Smooth muscle cell (in vitro differentiated cells): ENCODE data around the gene LRRC4C. TPM values are rescaled to one million over a fixed set of nuclear protein-coding genes. Genes with fewer than 3 reads are reported as not detected.

Source experiments
- DNase-seq: peaks from one replicate; lab custom pipeline; 2025; ENCODE audit not compliant: unreplicated experiment; lab: John Stamatoyannopoulos, UW
- H2AFZ ChIP-seq: fragments of 200-600 bp; sonication (generic); 2 replicates; pipeline ENCODE4 v1.6.0; 2016; ENCODE audit warnings: antibody characterized with exemption, low read depth, mild to moderate bottlenecking
- H3F3A ChIP-seq: fragments of 200-600 bp; sonication (generic); 2 replicates; pipeline ENCODE4 v1.6.0; 2017; ENCODE audit warnings: antibody characterized with exemption, low read depth
- H3K27ac ChIP-seq: fragments of 200-600 bp; sonication (generic); 2 replicates; pipeline ENCODE4 v1.5.1; 2016; ENCODE audit warnings: low read depth, mild to moderate bottlenecking
- H3K27me3 ChIP-seq: fragments of 200-600 bp; sonication (generic); 2 replicates; pipeline ENCODE4 v1.6.1; 2016; ENCODE audit warnings: low read depth, mild to moderate bottlenecking
- H3K36me3 ChIP-seq: fragments of 200-600 bp; sonication (generic); 2 replicates; pipeline ENCODE4 v1.5.1; 2016; ENCODE audit warnings: low read depth
- H3K4me1 ChIP-seq: fragments of 200-600 bp; sonication (generic); 2 replicates; pipeline ENCODE4 v1.5.1; 2016; ENCODE audit warnings: low read depth
- H3K4me2 ChIP-seq: fragments of 200-600 bp; sonication (generic); 2 replicates; pipeline ENCODE4 v1.6.0; 2016; ENCODE audit warnings: mild to moderate bottlenecking
- H3K4me3 ChIP-seq: fragments of 200-600 bp; sonication (generic); 2 replicates; pipeline ENCODE4 v1.5.1; 2016; ENCODE audit warnings: mild to moderate bottlenecking
- H3K79me2 ChIP-seq: fragments of 200-600 bp; sonication (generic); 2 replicates; pipeline ENCODE4 v1.6.0; 2016; ENCODE audit warnings: low read depth, mild to moderate bottlenecking
- H3K9ac ChIP-seq: fragments of 200-600 bp; sonication (generic); 2 replicates; pipeline ENCODE4 v1.6.0; 2016; ENCODE audit warnings: low read depth
- H3K9me3 ChIP-seq: fragments of 200-600 bp; sonication (generic); replicated peaks from 2 replicates; pipeline ENCODE4 v1.5.1; 2016; ENCODE audit warnings: low read depth
- H4K20me1 ChIP-seq: fragments of 200-600 bp; sonication (generic); 2 replicates; pipeline ENCODE4 v1.6.0; 2016; ENCODE audit warnings: low read depth
- CTCF ChIP-seq: fragments of 200-600 bp; sonication (generic); IDR thresholded peaks from 2 replicates; pipeline ENCODE4 v1.5.1; 2017; ENCODE audit warnings: borderline replicate concordance, mild to moderate bottlenecking, antibody characterized with exemption; ENCODE audit not compliant: insufficient read depth, poor library complexity, severe bottlenecking
- WGBS: methylation state at CpG from one replicate; pipeline ENCODE4 v1.1.7; 2016; ENCODE audit warnings: low lambda C conversion rate; 5-methylcytosine and 5-hydroxymethylcytosine counted together
- polyA plus RNA-seq: library from polyadenylated mRNA; unstranded; fragments of >200 nt; fragmentation: Nextera tagmentation; extraction: Ambion mirVana; gene quantifications from 2 replicates; pipeline ENCODE4 v1.2.1, GENCODE V29; 2016
- total RNA-seq: library from RNA; depleted of rRNA; stranded (reverse); fragments of >200 nt; gene quantifications from 2 replicates; pipeline ENCODE4 v1.2.3, GENCODE V29; 2014

The LRRC4C gene
- total and polyA plus RNA-seq, 2 experiments from 2014 or later: 7.3 to 10.1 TPM

DNA sequence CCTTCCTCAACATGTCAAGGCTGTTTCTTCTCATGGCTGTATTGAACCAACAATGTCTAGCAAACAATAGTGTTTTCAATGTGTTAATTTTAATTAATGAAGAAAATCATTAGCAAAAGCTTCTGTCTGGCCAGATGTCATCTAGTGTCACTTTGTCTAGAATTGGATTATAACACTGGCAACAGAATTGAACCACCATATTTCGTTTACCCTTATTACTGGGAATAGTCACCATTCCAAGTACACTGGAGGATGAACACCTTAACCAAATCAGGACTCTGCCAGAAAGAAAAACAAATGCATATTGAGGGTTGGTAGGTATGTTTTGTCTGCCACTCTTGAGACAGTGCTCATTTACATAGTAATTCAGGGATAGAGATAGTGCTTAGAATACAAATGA is 146.2 kb downstream of the LRRC4C start:
- TF ChIP-seq CTCF: no peak
- Histone ChIP-seq H4K20me1 (no peaks in the 10 kb centered on the region), H3K4me1 (no peaks in the 10 kb centered on the region), H3K27ac (no peak overlapping the region), H3K9me3 (no peaks in the 10 kb centered on the region), H3K9ac (no peak overlapping the region), H2AFZ (no peak overlapping the region), H3K27me3 (no peaks in the 10 kb centered on the region), H3K4me3 (no peak overlapping the region), H3K79me2 (no peaks in the 10 kb centered on the region), H3K4me2 (no peak overlapping the region), H3K36me3 (no peaks in the 10 kb centered on the region), H3F3A (no peaks in the 10 kb centered on the region)
- 95% methylated on average over 1 of the region's 1 CpG for WGBS
- no peak for DNase-seq

DNA sequence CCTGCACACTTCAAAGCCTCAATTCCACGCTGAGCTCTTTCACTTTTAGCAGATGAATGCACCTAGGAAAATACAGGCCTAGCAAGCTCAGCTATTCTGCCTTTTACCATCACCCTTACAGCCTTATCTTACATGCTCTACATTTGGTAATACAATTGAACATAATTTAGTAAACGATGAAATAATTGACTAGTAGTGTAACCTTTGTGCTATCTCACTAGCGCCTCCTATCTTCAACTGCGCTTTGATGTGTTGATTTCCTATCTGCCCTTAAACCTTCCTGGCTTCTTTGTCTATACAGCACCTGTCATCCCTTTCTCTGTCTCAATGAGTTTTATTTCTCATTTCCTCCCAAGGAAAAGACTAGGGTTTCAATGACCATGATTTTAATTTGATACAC is 149.7 kb downstream of the LRRC4C start:
- no peaks in the 10 kb centered on the region for H3F3A ChIP-seq
- H3K4me3 ChIP-seq: no peak overlapping the region
- no peak for DNase-seq
- no peaks in the 10 kb centered on the region for H4K20me1 ChIP-seq
- no peak overlapping the region for H3K4me2 ChIP-seq
- 81% methylated on average over 4 of the region's 4 CpGs for WGBS
- TF ChIP-seq CTCF: no peak
- no peaks in the 10 kb centered on the region for H3K79me2 ChIP-seq
- H3K36me3 ChIP-seq: no peaks in the 10 kb centered on the region
- H3K9me3 ChIP-seq: no peaks in the 10 kb centered on the region
- no peak overlapping the region for H3K9ac ChIP-seq
- no peak overlapping the region for H2AFZ ChIP-seq
- H3K27ac ChIP-seq: no peak overlapping the region
- H3K27me3 ChIP-seq: no peaks in the 10 kb centered on the region
- peaks cover 6% of the 10 kb centered on the region for H3K4me1 ChIP-seq

- WGBS: 95% methylated on average over 4 of the region's 4 CpGs
- H3K27me3 ChIP-seq: no peaks in the 10 kb centered on the region
- H3K36me3 ChIP-seq: no peaks in the 10 kb centered on the region
- no peaks in the 10 kb centered on the region for H3K79me2 ChIP-seq
- no peaks in the 10 kb centered on the region for H3F3A ChIP-seq
- H3K4me2 ChIP-seq: no peak overlapping the region
- no peak for TF ChIP-seq CTCF
- peaks cover 6% of the 10 kb centered on the region for H3K4me1 ChIP-seq
- H2AFZ ChIP-seq: no peak overlapping the region
- H4K20me1 ChIP-seq: no peaks in the 10 kb centered on the region
- no peak overlapping the region for H3K27ac ChIP-seq
- no peak overlapping the region for H3K4me3 ChIP-seq
- H3K9ac ChIP-seq: no peak overlapping the region
- no peak for DNase-seq
- H3K9me3 ChIP-seq: no peaks in the 10 kb centered on the region
These were observed 150.3 kb downstream of the LRRC4C start for GRCh38 chr11:41309111-41309522.

- Histone ChIP-seq H3K9ac (no peak overlapping the region), H4K20me1 (no peaks in the 10 kb centered on the region), H3K4me2 (no peak overlapping the region), H3K79me2 (no peaks in the 10 kb centered on the region), H3K27me3 (no peaks in the 10 kb centered on the region), H3K36me3 (no peaks in the 10 kb centered on the region), H3K9me3 (no peaks in the 10 kb centered on the region), H3K4me3 (no peak overlapping the region), H3K4me1 (peaks cover 6% of the 10 kb centered on the region), H3K27ac (no peak overlapping the region), H2AFZ (no peak overlapping the region), H3F3A (no peaks in the 10 kb centered on the region)
- no peak for DNase-seq
- no peak for TF ChIP-seq CTCF
- WGBS: 95% methylated on average over 5 of the region's 5 CpGs
These were observed 151.2 kb downstream of the LRRC4C start for GRCh38 chr11:41308286-41308685.
